ENCODE results near the gene ZNF33A.
"Not testable (repeated sequence)": the region's sequence is repeated elsewhere in the genome, so short reads cannot be mapped to it uniquely, and the experiment has no call there.

- not testable (repeated sequence) for TF ChIP-seq CTCF, POLR2A (IDR thresholded peaks at IDR 0.05)
Observed at GRCh38 chr10:37998920-37999319, 11.6 kb upstream of the ZNF33A start.

Data from heart left ventricle (tissue), 13 donors.